HG03575 (cell line): Measurements from ENCODE around the gene GLT1D1.
"Not testable (repeated sequence)": the region's sequence is repeated elsewhere in the genome, so short reads cannot be mapped to it uniquely, and the experiment has no call there.

Experiments
- ATAC-seq: cut with Tn5 transposase; IDR thresholded peaks from one replicate; pipeline ENCODE4 v1.9.1; 2021; ENCODE audit not compliant: unreplicated experiment, insufficient number of reproducible peaks, low FRiP score; ENCODE audit errors: extremely low read depth

The GLT1D1 gene

GRCh38 chr12:128819293-128820144 lies 33.8 kb upstream of the GLT1D1 start:
- ATAC-seq: no peak

- no peak for ATAC-seq
Observed at GRCh38 chr12:128820253-128820652, 33.0 kb upstream of the GLT1D1 start.

GRCh38 chr12:128820723-128821432 lies 32.4 kb upstream of the GLT1D1 start:
- ATAC-seq: peak; percentile 45

GRCh38 chr12:128823216-128823915 lies 29.9 kb upstream of the GLT1D1 start:
- ATAC-seq: no peak

GRCh38 chr12:128823916-128824839 lies 29.1 kb upstream of the GLT1D1 start, which contains the start of gene SLC15A4:
SLC15A4 (minus strand) TSS chr12:128823958; CDS start chr12:128823943, 15 bp downstream.
- peak; percentile 32 for ATAC-seq

GRCh38 chr12:128825835-128826234 lies 27.4 kb upstream of the GLT1D1 start:
- ATAC-seq: no peak

GRCh38 chr12:128827724-128828123 lies 25.6 kb upstream of the GLT1D1 start:
- ATAC-seq: no peak

GRCh38 chr12:128829861-128830504 lies 23.3 kb upstream of the GLT1D1 start:
- ATAC-seq: peak; percentile 85

- peak; percentile 34 for ATAC-seq
Observed at GRCh38 chr12:128830505-128830893, 22.8 kb upstream of the GLT1D1 start.

GRCh38 chr12:128833418-128833817 lies 19.9 kb upstream of the GLT1D1 start:
- ATAC-seq: no peak

GRCh38 chr12:128839885-128840284 lies 13.4 kb upstream of the GLT1D1 start:
- ATAC-seq: not testable (repeated sequence)

GRCh38 chr12:128840862-128841468 lies 12.3 kb upstream of the GLT1D1 start:
- peak; percentile 70 for ATAC-seq

GRCh38 chr12:128842579-128842978 lies 10.7 kb upstream of the GLT1D1 start:
- no peak for ATAC-seq

- no peak for ATAC-seq
Observed at GRCh38 chr12:128843538-128843937, 9.7 kb upstream of the GLT1D1 start.

GRCh38 chr12:128844031-128844635 lies 9.1 kb upstream of the GLT1D1 start:
- ATAC-seq: no peak

- ATAC-seq: not testable (repeated sequence)
Observed at GRCh38 chr12:128846671-128847070, 6.6 kb upstream of the GLT1D1 start.

- no peak for ATAC-seq
Observed at GRCh38 chr12:128848371-128848770, 4.9 kb upstream of the GLT1D1 start.
